Epithelial cell of prostate (primary cell): ENCODE measurements around the gene CALY.
"Not testable (repeated sequence)": the region's sequence is repeated elsewhere in the genome, so short reads cannot be mapped to it uniquely, and the experiment has no call there.

ENCODE experiments used
- DNase-seq: peaks from one replicate; pipeline ENCODE4 v3.0.0-alpha.2; 2011; ENCODE audit warnings: low read depth, low spot score
- H3K27ac ChIP-seq: fragments of 450-650 bp; 2 replicates; pipeline ENCODE4 v1.5.1; 2017; ENCODE audit warnings: mild to moderate bottlenecking

The CALY gene

DNA sequence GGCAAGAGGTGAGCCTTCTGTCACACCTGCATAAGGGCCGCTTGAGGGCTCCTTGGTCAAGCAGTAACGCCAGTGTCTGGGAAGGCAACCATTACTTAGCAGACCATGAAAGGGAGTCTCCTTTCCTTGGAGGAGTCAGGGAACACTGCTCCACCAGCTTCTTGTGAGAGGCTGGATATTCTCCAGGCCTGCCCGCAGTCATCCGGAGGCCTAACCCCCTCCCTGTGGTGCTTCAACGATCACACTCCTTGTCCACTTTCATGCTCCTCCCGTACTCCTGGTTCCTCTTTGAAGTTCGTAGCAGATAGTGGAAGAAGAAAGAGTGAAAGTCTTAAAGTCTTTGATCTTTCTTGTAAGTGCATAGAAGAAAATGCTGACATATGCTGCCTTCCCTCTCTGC lies 30.8 kb upstream of the CALY start:
- not testable (repeated sequence) for DNase-seq, H3K27ac ChIP-seq

- H3K27ac ChIP-seq, result no peak overlapping the region
- no peak for DNase-seq
Observed at GRCh38 chr10:133366751-133367150, 30.1 kb upstream of the CALY start.

DNA sequence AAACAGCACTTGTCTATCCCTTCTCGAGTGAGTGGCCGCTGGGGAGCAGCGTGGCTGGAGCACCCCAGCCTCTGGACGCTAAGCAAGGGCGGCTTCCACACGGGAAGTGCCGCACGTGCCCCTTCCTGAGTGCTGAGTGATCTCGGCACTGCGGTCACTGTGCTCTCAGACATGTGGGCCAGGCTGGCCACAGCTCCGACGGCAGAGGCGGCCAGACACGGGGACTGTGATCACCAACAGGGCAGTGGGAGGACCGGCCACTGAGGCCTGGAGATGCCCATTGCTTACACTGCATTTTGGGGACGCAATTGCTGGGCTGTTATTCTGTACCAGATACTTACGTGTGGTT lies 29.4 kb upstream of the CALY start:
- DNase-seq, result no peak

GRCh38 chr10:133365461-133366129 lies 28.9 kb upstream of the CALY start:
- no peak overlapping the region for H3K27ac ChIP-seq
- no peak for DNase-seq

More for the DNA sequence above, 29.4 kb upstream of the CALY start:
- no peak overlapping the region for H3K27ac ChIP-seq

DNA sequence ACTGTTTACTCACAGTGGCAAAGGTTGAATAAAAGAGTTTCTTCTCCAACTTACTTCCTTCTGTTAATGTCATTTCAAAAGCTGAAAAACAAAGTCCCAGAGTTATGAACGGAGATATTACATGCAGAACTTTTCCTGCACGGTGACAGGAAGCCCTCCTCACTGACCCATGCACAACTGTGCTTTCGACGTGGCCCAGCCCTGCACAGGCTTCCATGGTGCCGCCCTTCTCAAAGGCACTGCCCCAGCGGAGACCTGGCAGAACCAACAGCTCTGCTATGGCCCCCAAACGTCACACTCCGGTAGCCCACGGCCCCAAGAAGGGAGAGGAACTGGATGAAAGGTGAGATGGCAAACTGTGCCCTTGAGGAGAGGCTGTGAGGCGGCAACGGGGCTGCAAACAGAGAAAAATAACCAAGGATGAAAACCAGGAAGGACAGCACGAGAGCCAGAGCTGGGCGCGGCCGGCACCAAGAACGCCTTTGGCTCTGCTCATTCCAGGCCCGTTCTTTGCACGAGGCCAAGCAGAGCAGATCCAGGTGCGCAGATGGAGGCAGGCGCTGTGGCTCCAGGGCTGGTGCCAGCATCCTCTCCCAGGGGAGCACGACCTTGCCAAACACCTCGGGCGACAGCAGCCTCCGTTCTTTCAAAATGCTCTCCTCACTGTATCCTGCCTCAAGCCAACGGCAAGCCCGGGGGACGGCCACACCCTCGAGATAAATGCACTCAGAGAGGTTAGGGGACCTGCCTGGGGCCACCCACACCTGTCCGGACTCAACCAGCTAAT lies 28.1 kb upstream of the CALY start:
- DNase-seq, result no peak
- H3K27ac ChIP-seq, result no peak overlapping the region

DNA sequence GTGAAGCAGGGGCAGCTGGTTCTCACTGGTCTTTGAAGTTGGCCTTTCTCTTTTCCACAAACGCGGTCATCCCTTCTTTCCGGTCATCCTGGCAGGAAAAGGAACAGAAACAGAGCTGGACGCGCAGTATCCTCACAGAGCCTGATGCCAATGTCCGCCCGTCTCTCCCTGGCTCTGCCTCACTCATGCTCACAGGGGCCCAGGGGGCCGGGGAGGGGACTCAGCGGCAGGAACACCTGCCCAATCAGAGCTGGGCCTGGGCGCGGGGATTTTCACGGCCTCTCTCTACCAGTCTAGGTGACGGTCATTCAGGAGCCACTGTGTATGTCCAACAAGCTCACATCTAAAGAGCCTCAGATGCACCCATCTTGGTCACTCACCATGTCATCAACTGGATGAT lies 26.1 kb upstream of the CALY start:
- no peak for DNase-seq
- H3K27ac ChIP-seq, result no peak overlapping the region

- no peak for DNase-seq
- no peak overlapping the region for H3K27ac ChIP-seq
Observed at GRCh38 chr10:133361773-133362441, 25.2 kb upstream of the CALY start.

DNA sequence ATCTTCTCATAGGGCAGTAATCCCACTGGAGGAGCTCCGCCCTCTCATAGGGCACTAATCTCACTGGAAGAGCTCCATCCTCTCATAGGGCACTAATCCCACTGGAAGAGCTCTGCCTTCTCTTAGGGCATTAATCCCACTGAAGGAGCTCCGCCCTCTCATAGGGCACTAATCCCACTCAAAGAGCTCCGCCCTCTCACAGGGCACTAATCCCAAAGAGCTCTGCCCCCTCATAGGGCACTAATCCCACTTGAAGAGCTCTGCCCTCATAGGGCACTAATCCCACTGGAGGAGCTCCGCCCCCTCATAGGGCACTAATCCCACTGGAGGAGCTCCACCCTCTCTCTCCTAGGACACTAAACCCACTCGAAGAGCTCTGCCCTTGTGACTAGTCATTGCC lies 24.5 kb upstream of the CALY start:
- H3K27ac ChIP-seq, result no peak overlapping the region
- DNase-seq, result no peak

GRCh38 chr10:133359972-133360610 lies 23.4 kb upstream of the CALY start:
- no peak overlapping the region for H3K27ac ChIP-seq
- no peak for DNase-seq

- H3K27ac ChIP-seq, result no peak overlapping the region
- no peak for DNase-seq
Observed at GRCh38 chr10:133359554-133359971, 22.9 kb upstream of the CALY start.

DNA sequence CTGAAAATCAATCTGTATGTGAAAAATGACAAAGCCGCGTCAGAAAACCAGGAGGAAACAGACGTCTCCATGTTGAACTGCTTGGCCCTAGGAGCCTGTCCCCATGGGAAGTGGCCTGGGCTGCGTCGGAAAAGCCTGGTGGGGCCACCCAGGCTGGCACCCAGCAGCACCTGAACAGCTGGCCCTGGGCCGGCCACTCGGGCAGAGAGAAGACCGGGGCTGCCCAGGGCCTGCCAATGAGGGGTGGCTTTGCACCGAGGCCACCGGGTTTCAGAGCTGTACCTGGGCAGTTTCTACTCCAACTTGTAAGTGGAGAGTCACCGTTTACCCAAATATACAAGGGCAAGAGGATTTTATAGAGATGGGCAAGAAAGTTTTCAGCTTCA lies 22.2 kb upstream of the CALY start:
- DNase-seq, result no peak
- no peak overlapping the region for H3K27ac ChIP-seq

DNA sequence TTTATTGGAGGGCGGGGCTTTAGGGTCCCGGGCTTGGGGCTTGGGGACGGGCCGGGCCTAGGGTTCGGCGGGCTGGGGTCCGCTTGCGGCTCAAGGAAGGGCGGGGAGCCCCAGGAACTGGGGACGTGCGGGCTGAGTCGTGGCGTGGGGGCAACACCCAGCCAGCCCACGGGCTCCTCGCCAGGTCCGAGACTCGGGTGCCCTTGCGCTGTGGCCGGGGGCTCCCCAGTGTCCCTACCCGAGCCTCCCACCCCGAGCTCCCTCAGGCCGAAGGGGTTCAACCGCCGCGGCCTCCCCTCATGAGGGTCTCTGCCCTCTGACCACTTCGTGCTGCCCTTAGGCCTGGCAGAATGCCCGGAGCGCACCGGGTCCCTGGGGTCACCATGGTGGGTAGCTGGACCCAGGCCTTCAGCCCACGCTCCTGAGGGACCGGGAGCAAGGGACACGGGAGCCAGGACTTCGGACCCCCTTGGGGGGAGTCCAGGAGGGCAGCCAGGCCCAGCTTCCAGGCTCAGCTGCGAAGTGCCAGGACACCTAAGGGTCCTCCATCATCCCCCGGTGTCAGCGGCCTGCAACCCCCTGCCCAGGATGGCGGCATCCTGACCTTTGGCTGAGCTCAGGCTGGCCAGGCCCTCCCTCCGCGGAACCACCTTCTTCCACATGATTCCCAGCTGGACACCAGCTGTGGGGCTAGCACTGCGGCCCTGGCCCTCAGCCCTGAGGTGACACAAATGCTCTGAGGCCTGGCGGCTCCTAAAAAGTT lies 21.6 kb upstream of the CALY start:
- H3K27ac ChIP-seq, result no peak overlapping the region
- DNase-seq, result no peak

- no peak within 1 kb of the TSS for H3K27ac ChIP-seq
- DNase-seq, result no peak
Observed at GRCh38 chr10:133357285-133358161, 20.8 kb upstream of the CALY start, which contains the start of gene FUOM. Gene FUOM, minus strand, starts transcription at chr10:133358019. Its CDS starts 12 bp downstream, at chr10:133358007.

DNA sequence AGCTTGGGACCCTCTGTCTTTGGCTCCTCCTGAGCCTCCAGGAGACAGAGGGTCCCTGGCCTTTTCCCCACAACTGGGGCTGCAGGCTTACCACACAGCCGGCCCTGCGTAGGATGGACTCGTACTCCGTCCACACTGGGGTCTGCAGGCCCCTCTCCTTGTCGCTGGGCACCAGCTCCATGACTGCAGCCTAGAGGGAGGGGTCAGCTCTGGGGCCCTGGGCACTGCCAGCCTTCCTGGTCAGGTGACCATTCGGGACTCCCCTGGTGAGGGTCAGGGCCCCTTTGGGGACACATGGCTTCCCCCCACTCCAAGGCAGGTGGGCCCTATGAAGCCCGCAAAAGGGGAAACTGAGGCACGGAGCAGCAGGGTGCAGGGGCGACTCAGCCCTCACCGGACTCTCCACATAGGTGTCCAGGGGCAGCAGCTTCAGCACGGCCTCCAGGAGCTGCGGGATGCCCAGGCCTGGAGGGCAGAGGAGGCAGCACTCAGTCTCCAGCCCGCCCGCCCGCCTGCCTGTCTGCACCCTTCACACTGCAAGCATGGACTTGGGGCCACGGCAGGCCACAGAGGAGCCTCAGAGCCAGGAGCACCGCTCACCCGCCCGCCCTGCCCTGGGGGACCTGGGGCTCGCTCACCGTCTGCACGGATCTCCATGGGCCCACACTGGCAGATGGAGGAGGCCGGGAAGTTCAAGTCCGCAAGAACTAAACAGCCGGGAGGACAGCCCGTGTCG lies 20.0 kb upstream of the CALY start:
- H3K27ac ChIP-seq, result no peak overlapping the region
- DNase-seq, result no peak

GRCh38 chr10:133355991-133356390 lies 19.3 kb upstream of the CALY start:
- DNase-seq, result no peak
- no peak overlapping the region for H3K27ac ChIP-seq

- no peak for DNase-seq
- no peak overlapping the region for H3K27ac ChIP-seq
Observed at GRCh38 chr10:133355266-133355665, 18.6 kb upstream of the CALY start.

DNA sequence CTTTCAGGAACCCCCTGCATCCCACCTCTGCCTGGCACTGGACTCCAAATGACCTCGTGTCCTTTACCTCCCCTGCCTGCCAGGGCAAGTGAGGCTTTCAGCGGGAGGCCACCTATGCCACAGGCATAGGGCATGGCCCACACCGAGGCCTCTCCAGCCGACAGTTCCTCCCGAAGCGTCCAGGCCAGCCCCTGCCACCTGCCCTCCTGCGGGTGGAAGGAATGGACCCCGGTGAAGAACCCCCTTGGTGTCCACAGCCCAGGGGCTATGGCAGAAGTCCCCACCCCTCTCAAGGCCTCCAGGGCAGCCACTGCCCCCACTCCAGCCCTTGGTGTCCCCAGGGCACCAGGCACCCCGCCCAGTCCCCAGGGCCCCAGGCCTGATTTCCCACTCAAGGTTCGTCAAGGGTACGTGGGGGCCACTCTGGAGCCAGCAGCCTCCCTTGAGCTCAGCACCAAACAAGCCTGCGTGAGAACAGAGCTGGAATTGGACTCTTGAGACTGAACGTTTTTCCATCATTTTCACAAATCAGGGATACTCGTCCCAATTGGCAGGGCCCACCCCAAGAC lies 18.1 kb upstream of the CALY start:
- no peak for DNase-seq

GRCh38 chr10:133353988-133354605 lies 17.4 kb upstream of the CALY start:
- no peak for DNase-seq

More for the DNA sequence above, 18.1 kb upstream of the CALY start:
- H3K27ac ChIP-seq, result no peak overlapping the region

More at GRCh38 chr10:133353988-133354605, 17.4 kb upstream of the CALY start:
- no peak overlapping the region for H3K27ac ChIP-seq
